Nephron progenitor cell (in vitro differentiated cells): ENCODE results near the gene SPNS1.

Experiments
- DNase-seq: peaks from one replicate; pipeline ENCODE4 v3.0.0; 2021
- H3K27ac Mint-ChIP-seq: 2 replicates; pipeline ENCODE4 v1.8.0; 2021; ENCODE audit warnings: mild to moderate bottlenecking, moderate library complexity, mixed read lengths
- H3K27me3 Mint-ChIP-seq: 2 replicates; pipeline ENCODE4 v1.8.0; 2021; ENCODE audit warnings: mild to moderate bottlenecking, low read depth, mixed read lengths; ENCODE audit not compliant: poor library complexity
- H3K36me3 Mint-ChIP-seq: 2 replicates; pipeline ENCODE4 v1.8.0; 2021; ENCODE audit warnings: low read depth, mixed read lengths
- H3K4me1 Mint-ChIP-seq: 2 replicates; pipeline ENCODE4 v1.8.0; 2021; ENCODE audit warnings: mixed read lengths
- H3K4me3 Mint-ChIP-seq: 2 replicates; pipeline ENCODE4 v1.8.0; 2021; ENCODE audit warnings: mild to moderate bottlenecking, moderate library complexity, mixed read lengths
- H3K9me3 Mint-ChIP-seq: 2 replicates; pipeline ENCODE4 v1.8.0; 2021; ENCODE audit warnings: mild to moderate bottlenecking, moderate library complexity, mixed read lengths
- TF ChIP-seq, protein P1 (sequence below): fragments of 200-600 bp; sonication (generic); IDR thresholded peaks from 2 replicates; pipeline ENCODE4 v1.5.0; 2021; ENCODE audit warnings: antibody characterized with exemption

The SPNS1 gene

GRCh38 chr16:28986492-28986891 lies 11.9 kb downstream of the SPNS1 start:
- Mint-ChIP-seq H3K4me3 (no peak overlapping the region), H3K27ac (no peak overlapping the region), H3K4me1 (no peaks in the 10 kb centered on the region), H3K27me3 (no peaks in the 10 kb centered on the region), H3K9me3 (peaks cover 8% of the 10 kb centered on the region), H3K36me3 (peaks cover 32% of the 10 kb centered on the region)
- DNase-seq: no peak
- TF ChIP-seq, protein P1, sequence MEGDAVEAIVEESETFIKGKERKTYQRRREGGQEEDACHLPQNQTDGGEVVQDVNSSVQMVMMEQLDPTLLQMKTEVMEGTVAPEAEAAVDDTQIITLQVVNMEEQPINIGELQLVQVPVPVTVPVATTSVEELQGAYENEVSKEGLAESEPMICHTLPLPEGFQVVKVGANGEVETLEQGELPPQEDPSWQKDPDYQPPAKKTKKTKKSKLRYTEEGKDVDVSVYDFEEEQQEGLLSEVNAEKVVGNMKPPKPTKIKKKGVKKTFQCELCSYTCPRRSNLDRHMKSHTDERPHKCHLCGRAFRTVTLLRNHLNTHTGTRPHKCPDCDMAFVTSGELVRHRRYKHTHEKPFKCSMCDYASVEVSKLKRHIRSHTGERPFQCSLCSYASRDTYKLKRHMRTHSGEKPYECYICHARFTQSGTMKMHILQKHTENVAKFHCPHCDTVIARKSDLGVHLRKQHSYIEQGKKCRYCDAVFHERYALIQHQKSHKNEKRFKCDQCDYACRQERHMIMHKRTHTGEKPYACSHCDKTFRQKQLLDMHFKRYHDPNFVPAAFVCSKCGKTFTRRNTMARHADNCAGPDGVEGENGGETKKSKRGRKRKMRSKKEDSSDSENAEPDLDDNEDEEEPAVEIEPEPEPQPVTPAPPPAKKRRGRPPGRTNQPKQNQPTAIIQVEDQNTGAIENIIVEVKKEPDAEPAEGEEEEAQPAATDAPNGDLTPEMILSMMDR: no peak

GRCh38 chr16:28987170-28987853 lies 12.7 kb downstream of the SPNS1 start:
- TF ChIP-seq, protein P1: no peak
- Mint-ChIP-seq H3K9me3 (peaks cover 8% of the 10 kb centered on the region), H3K4me3 (no peak overlapping the region), H3K36me3 (peaks cover 26% of the 10 kb centered on the region), H3K27ac (no peak overlapping the region), H3K27me3 (no peaks in the 10 kb centered on the region), H3K4me1 (no peaks in the 10 kb centered on the region)
- no peak for DNase-seq

GRCh38 chr16:28989363-28989762 lies 14.8 kb downstream of the SPNS1 start:
- Mint-ChIP-seq H3K4me3 (no peak overlapping the region), H3K36me3 (peaks cover 14% of the 10 kb centered on the region), H3K9me3 (peaks cover 8% of the 10 kb centered on the region), H3K27ac (peak overlapping the region; percentile 32), H3K4me1 (no peaks in the 10 kb centered on the region), H3K27me3 (no peaks in the 10 kb centered on the region)
- TF ChIP-seq, protein P1: no peak
- DNase-seq: no peak

DNA sequence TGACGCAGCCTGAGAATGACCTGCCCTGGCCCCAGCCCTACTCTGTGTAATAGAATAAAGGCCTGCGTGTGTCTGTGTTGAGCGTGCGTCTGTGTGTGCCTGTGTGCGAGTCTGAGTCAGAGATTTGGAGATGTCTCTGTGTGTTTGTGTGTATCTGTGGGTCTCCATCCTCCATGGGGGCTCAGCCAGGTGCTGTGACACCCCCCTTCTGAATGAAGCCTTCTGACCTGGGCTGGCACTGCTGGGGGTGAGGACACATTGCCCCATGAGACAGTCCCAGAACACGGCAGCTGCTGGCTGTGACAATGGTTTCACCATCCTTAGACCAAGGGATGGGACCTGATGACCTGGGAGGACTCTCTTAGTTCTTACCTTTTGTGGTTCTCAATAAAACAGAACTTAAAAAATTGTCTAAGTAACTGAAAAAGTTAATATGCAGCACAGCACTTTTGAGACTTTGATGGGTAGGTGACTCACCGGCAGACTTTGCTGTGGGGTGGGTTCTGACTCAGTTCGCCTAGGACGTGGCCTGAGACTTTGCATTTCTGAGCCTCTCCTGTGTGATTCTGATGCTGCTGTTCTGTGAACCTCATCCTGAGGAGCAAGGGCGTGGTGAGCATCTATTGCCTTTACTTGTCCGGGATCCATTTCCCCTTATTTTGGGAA lies 15.9 kb downstream of the SPNS1 start:
- DNase-seq: no peak
- H3K36me3 Mint-ChIP-seq: peaks cover 14% of the 10 kb centered on the region
- H3K27ac Mint-ChIP-seq: no peak overlapping the region
- H3K4me1 Mint-ChIP-seq: no peaks in the 10 kb centered on the region
- H3K9me3 Mint-ChIP-seq: peaks cover 8% of the 10 kb centered on the region
- TF ChIP-seq, protein P1: no peak
- peaks cover 2% of the 10 kb centered on the region for H3K27me3 Mint-ChIP-seq
- no peak overlapping the region for H3K4me3 Mint-ChIP-seq

GRCh38 chr16:28991687-28992086 lies 17.1 kb downstream of the SPNS1 start:
- TF ChIP-seq, protein P1: no peak
- H3K9me3 Mint-ChIP-seq: peaks cover 8% of the 10 kb centered on the region
- no peak overlapping the region for H3K27ac Mint-ChIP-seq
- H3K4me1 Mint-ChIP-seq: no peaks in the 10 kb centered on the region
- no peak for DNase-seq
- H3K4me3 Mint-ChIP-seq: no peak overlapping the region
- peaks cover 7% of the 10 kb centered on the region for H3K27me3 Mint-ChIP-seq
- H3K36me3 Mint-ChIP-seq: peaks cover 14% of the 10 kb centered on the region

DNA sequence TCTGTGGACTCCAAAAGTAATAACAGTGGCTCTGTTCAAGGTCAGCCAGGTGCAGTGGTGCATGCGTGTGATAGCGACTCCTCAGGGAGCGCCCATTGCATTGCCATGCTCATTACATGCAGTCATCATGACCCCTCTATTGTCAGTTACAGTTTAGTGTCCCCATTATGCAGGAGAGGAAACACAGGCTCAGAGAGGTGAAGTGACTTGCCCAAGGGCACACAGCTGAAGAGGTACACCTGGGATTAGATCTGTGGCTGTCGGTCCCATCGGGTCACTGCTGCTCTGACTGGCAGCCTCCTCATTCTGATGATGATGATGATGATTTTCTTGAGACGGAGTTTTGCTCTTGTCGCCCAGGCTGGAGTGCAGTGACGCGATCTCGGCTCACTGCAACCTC lies 17.9 kb downstream of the SPNS1 start:
- Mint-ChIP-seq H3K4me3 (no peak overlapping the region), H3K36me3 (peaks cover 7% of the 10 kb centered on the region), H3K4me1 (no peaks in the 10 kb centered on the region), H3K27me3 (peaks cover 10% of the 10 kb centered on the region), H3K9me3 (peaks cover 2% of the 10 kb centered on the region), H3K27ac (no peak overlapping the region)
- TF ChIP-seq, protein P1: no peak
- no peak for DNase-seq
